ENCODE data around the gene WNK1. TPM values are rescaled to one million over a fixed set of nuclear protein-coding genes. Genes with fewer than 3 reads are reported as not detected.

Gene WNK1
- total RNA-seq, 1 donor from 2014 or later, result 248 TPM

- Mint-ChIP-seq H3K27me3 (peaks cover 8% of the 10 kb centered on the region), H3K4me3 (ENCODE audit: low read depth) (no peak overlapping the region), H3K4me1 (ENCODE audit: low read depth) (peaks cover 2% of the 10 kb centered on the region), H3K27ac (no peak overlapping the region), H3K36me3 (ENCODE audit: insufficient read depth) (no peaks in the 10 kb centered on the region), H3K9me3 (ENCODE audit: low read depth) (no peaks in the 10 kb centered on the region)
- no peak for DNase-seq (ENCODE audit: low spot score, unreplicated experiment)
- TF ChIP-seq CTCF (IDR thresholded peaks at IDR 0.05; ENCODE audit: unreplicated experiment), result no peak
These were observed 27.3 kb upstream of the WNK1 start for GRCh38 chr12:725076-725475.

- DNase-seq (ENCODE audit: low spot score, unreplicated experiment), result no peak
- no peak for TF ChIP-seq CTCF (IDR thresholded peaks at IDR 0.05; ENCODE audit: unreplicated experiment)
- H3K9me3 Mint-ChIP-seq (ENCODE audit: low read depth), result peaks cover 10% of the 10 kb centered on the region
- no peak overlapping the region for H3K27ac Mint-ChIP-seq
- no peak overlapping the region for H3K4me3 Mint-ChIP-seq (ENCODE audit: low read depth)
- peaks cover 3% of the 10 kb centered on the region for H3K4me1 Mint-ChIP-seq (ENCODE audit: low read depth)
- H3K27me3 Mint-ChIP-seq, result no peaks in the 10 kb centered on the region
- H3K36me3 Mint-ChIP-seq (ENCODE audit: insufficient read depth), result no peaks in the 10 kb centered on the region
These were observed 25.9 kb upstream of the WNK1 start for GRCh38 chr12:726281-727140.

- H3K27ac Mint-ChIP-seq, result no peak overlapping the region
- H3K4me3 Mint-ChIP-seq (ENCODE audit: low read depth), result no peak overlapping the region
- H3K27me3 Mint-ChIP-seq, result no peaks in the 10 kb centered on the region
- H3K4me1 Mint-ChIP-seq (ENCODE audit: low read depth), result peaks cover 4% of the 10 kb centered on the region
- H3K36me3 Mint-ChIP-seq (ENCODE audit: insufficient read depth), result no peaks in the 10 kb centered on the region
- DNase-seq (ENCODE audit: low spot score, unreplicated experiment), result no peak
- no peak for TF ChIP-seq CTCF (IDR thresholded peaks at IDR 0.05; ENCODE audit: unreplicated experiment)
- H3K9me3 Mint-ChIP-seq (ENCODE audit: low read depth), result peaks cover 10% of the 10 kb centered on the region
These were observed 25.1 kb upstream of the WNK1 start for GRCh38 chr12:727321-727720.

- Mint-ChIP-seq H3K27ac (no peak overlapping the region), H3K9me3 (ENCODE audit: low read depth) (peaks cover 10% of the 10 kb centered on the region), H3K4me1 (ENCODE audit: low read depth) (peaks cover 4% of the 10 kb centered on the region), H3K27me3 (no peaks in the 10 kb centered on the region), H3K4me3 (ENCODE audit: low read depth) (no peak overlapping the region), H3K36me3 (ENCODE audit: insufficient read depth) (no peaks in the 10 kb centered on the region)
- no peak for TF ChIP-seq CTCF (IDR thresholded peaks at IDR 0.05; ENCODE audit: unreplicated experiment)
- DNase-seq (ENCODE audit: low spot score, unreplicated experiment), result no peak
These were observed 23.6 kb upstream of the WNK1 start for GRCh38 chr12:728781-729180.

- DNase-seq (ENCODE audit: low spot score, unreplicated experiment), result no peak
- peaks cover 4% of the 10 kb centered on the region for H3K4me1 Mint-ChIP-seq (ENCODE audit: low read depth)
- no peak overlapping the region for H3K27ac Mint-ChIP-seq
- H3K27me3 Mint-ChIP-seq, result no peaks in the 10 kb centered on the region
- H3K4me3 Mint-ChIP-seq (ENCODE audit: low read depth), result no peak overlapping the region
- H3K36me3 Mint-ChIP-seq (ENCODE audit: insufficient read depth), result no peaks in the 10 kb centered on the region
- peaks cover 13% of the 10 kb centered on the region for H3K9me3 Mint-ChIP-seq (ENCODE audit: low read depth)
- TF ChIP-seq CTCF (IDR thresholded peaks at IDR 0.05; ENCODE audit: unreplicated experiment), result no peak
These were observed 23.2 kb upstream of the WNK1 start for GRCh38 chr12:729221-729620.

Data from progenitor cell of endocrine pancreas (in vitro differentiated cells).